Natural killer cell (primary cell): Measurements from ENCODE around the gene MLN. TPM values are rescaled to one million over a fixed set of nuclear protein-coding genes. Genes with fewer than 3 reads are reported as not detected.

Source experiments
- ATAC-seq, 3 donors: fragments of 150-1000 bp in 2 of 3; fragments of 200-7000 bp in 1 of 3; cut with Tn5 transposase; 1 replicate in 1 of 3; 2 replicates in 2 of 3; pipeline ENCODE4 v1.10.0; 2021; ENCODE audit warnings: mild to moderate bottlenecking in 2 of 3, moderate library complexity in 2 of 3
- DNase-seq, 2 donors: peaks; one replicate each; pipeline versions ENCODE4 v3.0.0 to v3.0.0-alpha.2; 2013 to 2021; ENCODE audit warnings: mixed read lengths in 1 of 2
- H3K27ac ChIP-seq: one replicate; pipeline ENCODE4 v1.5.1; 2013; ENCODE audit warnings: mild to moderate bottlenecking, low read length
- H3K27me3 ChIP-seq: one replicate; pipeline ENCODE4 v1.6.1; 2013; ENCODE audit warnings: low read length; ENCODE audit not compliant: control insufficient read depth, insufficient read depth
- H3K36me3 ChIP-seq: one replicate; pipeline ENCODE4 v1.6.1; 2013; ENCODE audit warnings: low read length; ENCODE audit not compliant: control insufficient read depth, insufficient read depth
- H3K4me1 ChIP-seq: one replicate; pipeline ENCODE4 v1.6.1; 2013; ENCODE audit warnings: low read length; ENCODE audit not compliant: control insufficient read depth, insufficient read depth
- H3K4me3 ChIP-seq: one replicate; pipeline ENCODE4 v1.5.1; 2013; ENCODE audit warnings: low read length
- H3K9me3 ChIP-seq: one replicate; pipeline ENCODE4 v1.6.1; 2013; ENCODE audit warnings: low read length; ENCODE audit not compliant: control insufficient read depth, insufficient read depth
- H3K27ac Mint-ChIP-seq, 2 donors: one replicate each; pipeline ENCODE4 v1.8.0; 2022; ENCODE audit warnings: mild to moderate bottlenecking in 2 of 2, mixed read lengths in 2 of 2, moderate library complexity in 1 of 2
- H3K27me3 Mint-ChIP-seq, 2 donors: one replicate each; pipeline ENCODE4 v1.8.0; 2022; ENCODE audit warnings: low read depth in 2 of 2, mixed read lengths in 2 of 2
- H3K36me3 Mint-ChIP-seq: one replicate; pipeline ENCODE4 v1.8.0; 2022; ENCODE audit warnings: mixed read lengths
- H3K4me1 Mint-ChIP-seq, 2 donors: one replicate each; pipeline ENCODE4 v1.8.0; 2022; ENCODE audit warnings: mixed read lengths in 2 of 2
- H3K4me3 Mint-ChIP-seq: one replicate; pipeline ENCODE4 v1.8.0; 2022; ENCODE audit warnings: mild to moderate bottlenecking, moderate library complexity, mixed read lengths
- H3K9me3 Mint-ChIP-seq, 2 donors: one replicate each; pipeline ENCODE4 v1.8.0; 2022; ENCODE audit warnings: mixed read lengths in 2 of 2
- WGBS: methylation state at CpG from one replicate; pipeline ENCODE4 v1.1.7; 2013; ENCODE audit warnings: missing lambda C conversion rate; ENCODE audit not compliant: insufficient coverage; 5-methylcytosine and 5-hydroxymethylcytosine counted together
- intact Hi-C: fragments of 100-400 bp; cut with micrococcal nuclease; formaldehyde crosslinking; loops from one replicate; pipeline ENCODE4 v1.14.2; 2022
- total RNA-seq, 4 donors: library from RNA; stranded (reverse); fragments of 120-200 nt in 1 of 4; gene quantifications; one replicate each; pipeline versions ENCODE4 v1.2.3 to v1.2.4, GENCODE V29; 2013 to 2022
- TF ChIP-seq, protein P1 (sequence below): fragments of 200-600 bp; IDR thresholded peaks from one replicate; pipeline ENCODE4 v1.8.0; 2022; ENCODE audit warnings: antibody characterized with exemption

MLN gene
- total RNA-seq, 3 donors from 2014 or later (not counting 1 experiment from before 2014, with no cell fraction given) = not detected

DNA sequence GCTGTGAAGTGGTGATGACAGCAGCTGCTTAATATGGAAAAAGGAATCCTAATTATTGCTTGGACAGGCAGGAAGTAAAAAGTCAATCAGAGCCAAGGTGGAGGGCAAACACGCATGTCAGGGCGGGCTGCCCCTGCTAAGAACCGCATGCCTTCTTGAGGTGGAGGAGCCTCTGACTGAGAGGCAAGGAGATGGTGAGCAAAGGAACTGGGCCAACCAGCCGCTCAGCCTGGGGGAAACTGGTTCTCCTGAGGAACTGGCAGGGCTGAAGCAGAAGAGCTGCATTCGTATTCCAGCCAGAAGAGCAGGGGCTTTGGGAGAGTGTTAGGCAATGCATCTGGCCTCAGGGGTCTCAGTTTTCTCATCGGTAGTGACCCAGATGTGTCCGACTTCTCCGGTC, 13.1 kb upstream of the MLN start:
- Mint-ChIP-seq H3K27ac (no peak overlapping the region), H3K9me3 (no peaks in the 10 kb centered on the region), H3K27me3 (peaks cover 36 to 45% of the 10 kb centered on the region in 2 donors), H3K4me3 (no peak overlapping the region), H3K4me1 (no peaks in the 10 kb centered on the region), H3K36me3 (no peaks in the 10 kb centered on the region)
- H3K36me3 ChIP-seq = no peaks in the 10 kb centered on the region
- 79% methylated on average over 8 of the region's 8 CpGs for WGBS
- H3K4me3 ChIP-seq = no peak overlapping the region
- H3K4me1 ChIP-seq = no peaks in the 10 kb centered on the region
- H3K9me3 ChIP-seq = no peaks in the 10 kb centered on the region
- peaks cover 16% of the 10 kb centered on the region for H3K27me3 ChIP-seq
- ATAC-seq = no peak
- no peak for DNase-seq
- intact Hi-C loops = no loop called here
- TF ChIP-seq, protein P1, sequence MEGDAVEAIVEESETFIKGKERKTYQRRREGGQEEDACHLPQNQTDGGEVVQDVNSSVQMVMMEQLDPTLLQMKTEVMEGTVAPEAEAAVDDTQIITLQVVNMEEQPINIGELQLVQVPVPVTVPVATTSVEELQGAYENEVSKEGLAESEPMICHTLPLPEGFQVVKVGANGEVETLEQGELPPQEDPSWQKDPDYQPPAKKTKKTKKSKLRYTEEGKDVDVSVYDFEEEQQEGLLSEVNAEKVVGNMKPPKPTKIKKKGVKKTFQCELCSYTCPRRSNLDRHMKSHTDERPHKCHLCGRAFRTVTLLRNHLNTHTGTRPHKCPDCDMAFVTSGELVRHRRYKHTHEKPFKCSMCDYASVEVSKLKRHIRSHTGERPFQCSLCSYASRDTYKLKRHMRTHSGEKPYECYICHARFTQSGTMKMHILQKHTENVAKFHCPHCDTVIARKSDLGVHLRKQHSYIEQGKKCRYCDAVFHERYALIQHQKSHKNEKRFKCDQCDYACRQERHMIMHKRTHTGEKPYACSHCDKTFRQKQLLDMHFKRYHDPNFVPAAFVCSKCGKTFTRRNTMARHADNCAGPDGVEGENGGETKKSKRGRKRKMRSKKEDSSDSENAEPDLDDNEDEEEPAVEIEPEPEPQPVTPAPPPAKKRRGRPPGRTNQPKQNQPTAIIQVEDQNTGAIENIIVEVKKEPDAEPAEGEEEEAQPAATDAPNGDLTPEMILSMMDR = no peak
- H3K27ac ChIP-seq = no peak overlapping the region

DNA sequence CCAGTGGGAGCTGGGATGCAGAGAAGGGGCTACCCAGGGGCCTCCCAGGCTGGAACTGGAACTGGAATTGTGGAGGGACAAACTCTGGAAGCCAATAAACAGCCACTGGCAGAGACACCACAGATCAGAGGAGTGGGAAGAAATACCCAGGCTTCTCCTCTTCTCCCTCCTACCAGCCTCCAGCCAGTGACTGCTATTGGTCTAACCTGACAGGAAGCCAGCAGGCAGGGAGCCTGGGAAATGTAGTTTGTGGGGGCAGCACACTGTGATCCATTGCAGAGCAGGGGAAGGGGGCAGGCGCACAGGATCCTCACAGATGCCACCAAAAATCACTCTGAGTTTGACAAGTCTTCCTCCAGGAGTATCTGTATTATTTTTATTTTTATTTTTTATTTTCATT, 12.1 kb upstream of the MLN start:
- peaks cover 46 to 51% of the 10 kb centered on the region in 2 donors for H3K27me3 Mint-ChIP-seq
- no peak overlapping the region for H3K27ac Mint-ChIP-seq
- no CpG with 5 or more reads among the region's 1 CpG for WGBS
- Histone ChIP-seq H3K27me3 (peaks cover 27% of the 10 kb centered on the region), H3K9me3 (no peaks in the 10 kb centered on the region), H3K4me1 (no peaks in the 10 kb centered on the region), H3K36me3 (no peaks in the 10 kb centered on the region), H3K27ac (no peak overlapping the region), H3K4me3 (no peak overlapping the region)
- DNase-seq = peak in 1 of 2 donors; percentile 14
- intact Hi-C loops = no loop called here
- no peak for ATAC-seq
- H3K4me1 Mint-ChIP-seq = no peaks in the 10 kb centered on the region
- H3K4me3 Mint-ChIP-seq = no peak overlapping the region
- TF ChIP-seq, protein P1 = no peak
- no peaks in the 10 kb centered on the region for H3K36me3 Mint-ChIP-seq
- no peaks in the 10 kb centered on the region for H3K9me3 Mint-ChIP-seq

DNA sequence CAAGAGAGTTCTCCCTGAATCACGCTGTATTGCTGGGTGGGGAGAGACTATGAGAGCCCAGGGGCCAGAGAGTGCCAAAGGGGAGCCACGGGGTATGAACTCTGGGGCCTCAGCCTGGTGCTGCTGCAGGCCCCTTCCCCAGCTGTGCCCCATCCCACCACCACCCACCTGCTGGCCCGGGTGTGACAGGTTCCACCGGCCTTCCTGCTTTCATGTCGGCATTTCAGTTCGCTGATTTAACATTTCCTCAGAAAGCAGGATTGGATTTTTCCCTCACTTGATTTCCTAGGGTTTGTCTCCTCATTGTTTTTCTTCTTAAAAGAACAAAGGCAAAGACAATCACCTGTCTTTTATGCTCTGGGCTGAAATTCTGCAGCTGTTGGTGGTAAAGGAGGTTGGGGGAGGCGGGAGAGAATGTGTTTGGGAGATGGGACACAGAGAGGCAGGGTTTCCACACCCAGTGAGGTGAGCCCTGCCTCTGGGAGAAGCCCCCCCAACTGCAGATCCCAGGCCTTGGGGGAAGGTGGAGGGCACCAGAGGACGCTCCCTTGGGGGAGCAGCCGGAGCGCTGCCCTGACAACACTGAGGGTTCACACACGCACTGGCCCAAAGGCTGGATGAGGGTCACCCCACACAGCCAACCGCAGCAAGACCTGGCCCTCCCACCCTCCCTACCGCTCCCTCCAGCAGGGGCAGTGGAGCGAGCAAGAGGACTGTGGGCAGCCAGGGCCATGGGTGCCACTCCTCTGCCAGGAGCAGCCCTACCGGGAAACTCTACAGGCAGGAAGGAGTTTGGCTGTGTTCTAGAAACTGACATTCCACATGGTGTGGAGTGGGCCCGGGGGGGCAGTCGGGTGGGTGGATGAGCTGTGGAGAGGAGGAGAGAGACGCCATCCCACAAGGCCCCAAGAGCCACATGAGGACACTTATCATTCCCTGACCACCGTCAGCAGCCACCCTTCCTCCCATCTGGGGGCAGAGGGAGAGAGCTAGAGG, 10.5 kb upstream of the MLN start:
- H3K27me3 ChIP-seq = peaks cover 30% of the 10 kb centered on the region
- WGBS = 74% methylated on average over 15 of the region's 19 CpGs
- TF ChIP-seq, protein P1 = no peak

More for the DNA sequence above, 10.5 kb upstream of the MLN start:
- no peaks in the 10 kb centered on the region for H3K4me1 ChIP-seq
- no peaks in the 10 kb centered on the region for H3K36me3 ChIP-seq
- H3K27me3 Mint-ChIP-seq = peaks cover 45 to 57% of the 10 kb centered on the region in 2 donors
- no peak overlapping the region for H3K27ac ChIP-seq
- no peaks in the 10 kb centered on the region for H3K9me3 ChIP-seq
- no peaks in the 10 kb centered on the region for H3K9me3 Mint-ChIP-seq
- ATAC-seq (no peak), DNase-seq (no peak)
- H3K4me1 Mint-ChIP-seq = peaks cover 4 to 6% of the 10 kb centered on the region in 2 donors
- H3K27ac Mint-ChIP-seq = no peak overlapping the region
- H3K4me3 Mint-ChIP-seq = no peak overlapping the region
- intact Hi-C loops = no loop called here
- H3K36me3 Mint-ChIP-seq = no peaks in the 10 kb centered on the region
- H3K4me3 ChIP-seq = no peak overlapping the region
